Dermis microvascular lymphatic vessel endothelial cell (primary cell): ENCODE data around the gene RNF115. TPM values are rescaled to one million over a fixed set of nuclear protein-coding genes. Genes with fewer than 3 reads are reported as not detected.
"Not testable (repeated sequence)": the region's sequence is repeated elsewhere in the genome, so short reads cannot be mapped to it uniquely, and the experiment has no call there.

ENCODE experiments used
- DNase-seq, 2 donors: peaks; one replicate each; pipeline versions ENCODE4 v3.0.0 to v3.0.0-alpha.2; 2010; ENCODE audit warnings: low read depth in 2 of 2
- total RNA-seq: library from RNA; depleted of rRNA; stranded (reverse); fragments of >200 nt; gene quantifications from 2 replicates; pipeline ENCODE4 v1.2.1, GENCODE V29; 2014

Gene RNF115
- total RNA-seq, 1 donor from 2014 or later: 12.8 TPM

DNA sequence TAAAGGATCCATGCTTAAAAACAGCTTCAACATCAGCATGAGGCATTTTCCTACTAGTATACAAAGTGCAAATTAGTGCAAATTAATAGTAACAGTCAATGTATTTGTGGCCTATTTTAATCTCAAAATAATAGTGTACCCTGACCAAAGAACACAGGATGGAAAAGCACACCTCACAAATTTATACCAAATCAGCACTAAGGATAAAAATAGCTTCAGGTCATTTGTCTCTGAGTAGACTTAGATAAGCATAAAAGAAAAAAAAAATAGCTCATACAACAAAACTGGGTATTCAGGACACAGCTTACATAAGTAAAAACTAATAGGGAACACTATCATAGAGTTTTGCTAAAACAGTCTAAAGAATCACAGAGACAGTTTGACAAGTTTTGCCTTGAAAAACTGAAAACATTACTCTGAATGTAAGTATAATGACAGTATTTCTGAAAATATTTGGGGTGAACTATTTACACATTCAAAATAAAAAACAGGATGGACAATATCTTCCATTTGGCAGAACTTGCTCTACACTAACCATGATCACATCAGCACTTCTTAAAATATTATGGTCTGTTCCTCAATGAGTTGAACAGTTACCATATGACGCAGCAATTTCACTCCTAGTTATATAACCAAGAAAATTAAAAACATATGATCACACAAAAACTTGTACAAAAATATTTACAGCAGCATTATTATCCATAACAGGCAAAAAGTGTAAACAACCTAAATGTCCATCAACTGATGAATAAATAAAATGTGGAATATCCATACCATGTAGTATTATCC lies 46.3 kb downstream of the RNF115 start:
- DNase-seq: no peak

DNA sequence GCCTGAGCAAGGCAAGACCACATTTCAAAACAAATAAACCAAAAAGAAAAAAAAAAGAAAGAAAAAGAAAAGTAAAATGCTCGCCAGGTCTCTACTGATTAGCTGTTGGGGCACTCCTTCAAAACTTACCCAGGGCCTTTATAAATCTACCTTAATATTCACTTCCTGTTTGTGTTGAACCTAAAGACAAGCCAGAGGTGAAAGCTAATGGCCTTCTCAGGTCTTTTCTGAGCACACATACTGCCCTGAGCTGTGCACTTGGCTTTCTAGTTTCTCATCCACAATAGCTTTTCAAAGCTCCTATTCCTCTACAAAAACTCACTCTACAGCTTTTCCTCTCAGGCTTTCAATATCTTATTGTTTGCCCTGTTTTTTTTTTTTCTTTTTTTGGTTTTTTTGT lies 50.5 kb downstream of the RNF115 start:
- DNase-seq: no peak

DNA sequence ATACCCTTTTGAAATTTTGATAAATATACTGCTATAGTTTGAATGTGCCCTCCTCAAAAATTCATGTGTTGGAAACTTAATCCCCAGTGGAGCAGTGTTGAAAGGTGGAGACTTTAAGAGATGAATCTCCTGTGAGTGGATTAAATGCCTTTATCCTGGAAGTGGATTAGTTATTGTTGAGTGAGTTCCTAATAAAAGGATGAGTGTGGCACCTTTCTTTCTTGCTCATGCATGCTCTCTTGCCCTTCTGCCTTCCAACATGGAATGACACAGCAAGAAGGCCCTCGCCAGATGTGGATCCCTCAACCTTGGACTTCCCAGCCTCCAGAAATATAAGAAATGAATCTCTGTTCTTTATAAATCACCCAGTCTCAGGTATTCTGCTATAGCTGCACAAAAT lies 52.8 kb downstream of the RNF115 start:
- no peak for DNase-seq

- not testable (repeated sequence) for DNase-seq
Measured at GRCh38 chr1:145768004-145768403, 55.9 kb downstream of the RNF115 start.

GRCh38 chr1:145766926-145767325 lies 57.0 kb downstream of the RNF115 start:
- DNase-seq: not testable (repeated sequence)

DNA sequence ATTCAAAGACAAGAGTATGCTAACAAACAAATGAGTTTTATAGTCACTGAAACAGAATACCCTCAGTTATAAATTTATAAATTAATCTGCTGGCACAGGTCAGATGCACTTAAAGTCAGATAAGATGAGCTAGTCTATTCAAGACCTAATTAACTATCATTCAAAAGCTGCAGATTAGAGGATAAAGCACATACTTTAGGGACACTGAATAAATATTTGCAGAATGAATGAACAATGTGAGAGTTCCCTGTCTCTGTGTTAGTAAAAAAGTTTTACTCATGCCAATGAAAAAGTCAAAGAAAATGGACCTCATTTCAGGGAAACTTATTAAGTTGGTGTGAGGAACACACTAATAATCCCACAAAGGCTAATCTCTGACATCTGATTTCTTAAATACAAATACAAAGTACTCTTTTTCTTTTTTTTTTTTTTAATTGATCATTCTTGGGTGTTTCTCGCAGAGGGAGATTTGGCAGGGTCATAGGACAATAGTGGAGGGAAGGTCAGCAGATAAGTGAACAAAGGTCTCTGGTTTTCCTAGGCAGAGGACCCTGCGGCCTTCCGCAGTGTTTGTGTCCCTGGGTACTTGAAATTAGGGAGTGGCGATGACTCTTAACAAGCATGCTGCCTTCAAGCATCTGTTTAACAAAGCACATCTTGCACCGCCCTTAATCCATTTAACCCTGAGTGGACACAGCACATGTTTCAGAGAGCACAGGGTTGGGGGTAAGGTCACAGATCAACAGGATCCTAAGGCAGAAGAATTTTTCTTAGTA lies 58.1 kb downstream of the RNF115 start:
- DNase-seq: not testable (repeated sequence)

DNA sequence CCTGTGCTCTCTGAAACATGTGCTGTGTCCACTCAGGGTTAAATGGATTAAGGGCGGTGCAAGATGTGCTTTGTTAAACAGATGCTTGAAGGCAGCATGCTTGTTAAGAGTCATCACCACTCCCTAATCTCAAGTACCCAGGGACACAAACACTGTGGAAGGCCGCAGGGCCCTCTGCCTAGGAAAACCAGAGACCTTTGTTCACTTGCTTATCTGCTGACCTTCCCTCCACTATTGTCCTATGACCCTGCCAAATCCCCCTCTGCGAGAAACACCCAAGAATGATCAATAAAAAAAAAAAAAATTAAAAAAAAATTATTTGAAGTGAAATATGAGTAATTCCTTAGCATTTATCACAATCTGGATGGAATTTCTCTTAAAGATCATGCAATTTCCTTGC lies 58.8 kb downstream of the RNF115 start:
- not testable (repeated sequence) for DNase-seq

- DNase-seq: not testable (repeated sequence)
Measured at GRCh38 chr1:145764231-145764940, 59.5 kb downstream of the RNF115 start.

DNA sequence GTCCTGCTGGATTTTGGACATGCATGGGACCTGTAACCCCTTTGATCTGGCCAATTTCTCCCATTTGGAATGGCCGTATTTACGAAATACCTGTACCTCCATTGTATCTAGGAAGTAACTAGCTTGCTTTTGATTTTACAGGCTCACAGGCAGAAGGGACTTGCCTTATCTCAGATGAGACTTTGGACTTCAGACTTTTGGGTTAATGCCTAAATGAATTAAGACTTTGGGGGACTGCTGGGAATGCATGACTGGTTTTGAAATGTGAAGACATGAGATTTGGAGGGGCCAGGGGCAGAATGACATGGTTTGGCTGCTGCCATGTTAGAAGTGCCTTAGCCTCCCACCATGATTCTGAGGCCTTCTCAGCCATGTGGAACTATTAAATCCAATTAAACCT lies 61.9 kb downstream of the RNF115 start:
- not testable (repeated sequence) for DNase-seq

DNA sequence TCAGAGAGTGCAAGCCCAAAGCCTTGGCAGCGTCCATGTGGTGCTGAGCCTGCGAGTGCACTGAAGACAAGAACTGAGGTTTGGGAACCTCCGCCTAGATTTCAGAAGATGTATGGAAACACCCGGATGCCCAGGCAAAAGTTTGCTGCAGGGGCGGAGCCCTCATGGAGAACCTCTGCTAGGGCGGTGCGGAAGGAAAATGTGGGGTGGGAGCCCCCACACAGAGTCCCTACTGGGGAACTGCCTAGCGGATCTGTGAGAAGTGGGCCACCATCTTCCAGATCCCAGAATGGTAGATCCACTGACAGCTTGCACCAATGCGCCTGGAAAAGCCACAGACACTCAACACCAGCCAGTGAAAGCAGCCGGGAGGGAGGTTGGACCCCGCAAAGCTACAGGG lies 62.4 kb downstream of the RNF115 start:
- DNase-seq: not testable (repeated sequence)

- not testable (repeated sequence) for DNase-seq
Measured at GRCh38 chr1:145760395-145760949, 63.4 kb downstream of the RNF115 start.

DNA sequence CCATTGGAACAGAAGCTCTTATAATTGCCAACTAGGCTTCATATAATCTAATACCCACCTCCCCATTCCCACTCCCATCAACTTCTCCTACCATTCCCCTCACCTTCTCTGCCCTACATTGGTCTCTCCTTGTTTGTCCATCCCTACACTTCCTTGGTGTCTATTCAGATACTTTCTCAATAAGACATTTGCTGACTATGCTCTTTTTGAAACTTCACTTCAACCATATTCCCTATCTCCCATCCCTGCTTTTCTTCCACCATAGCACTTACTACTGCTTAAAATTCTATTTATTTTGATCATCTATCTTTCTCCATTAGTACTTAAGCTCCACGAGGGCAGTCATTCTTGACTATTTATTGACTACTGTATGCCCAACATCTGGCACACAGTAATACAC lies 64.2 kb downstream of the RNF115 start:
- no peak for DNase-seq

DNA sequence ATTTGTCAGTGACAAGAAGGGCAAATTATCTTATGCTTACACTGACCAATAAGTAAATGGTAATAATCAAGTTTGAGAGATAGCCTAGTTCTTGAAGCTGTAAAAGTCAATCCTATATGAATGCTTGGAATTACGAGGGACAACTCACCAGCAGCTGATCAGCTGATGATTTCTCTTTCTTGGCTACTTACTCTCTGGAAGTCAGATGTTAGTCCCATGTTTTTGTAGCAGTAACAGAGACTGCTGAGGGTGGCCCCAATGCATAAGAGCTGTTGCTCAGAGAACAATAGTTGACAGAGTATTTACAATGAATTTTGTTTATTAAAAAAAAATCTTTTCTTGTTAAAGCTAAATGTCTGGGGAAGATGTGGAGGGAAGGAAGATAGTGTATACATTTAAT lies 65.3 kb downstream of the RNF115 start:
- no peak for DNase-seq

GRCh38 chr1:145758116-145758515 lies 65.8 kb downstream of the RNF115 start:
- no peak for DNase-seq

- no peak for DNase-seq
Measured at GRCh38 chr1:145757420-145757819, 66.5 kb downstream of the RNF115 start.

DNA sequence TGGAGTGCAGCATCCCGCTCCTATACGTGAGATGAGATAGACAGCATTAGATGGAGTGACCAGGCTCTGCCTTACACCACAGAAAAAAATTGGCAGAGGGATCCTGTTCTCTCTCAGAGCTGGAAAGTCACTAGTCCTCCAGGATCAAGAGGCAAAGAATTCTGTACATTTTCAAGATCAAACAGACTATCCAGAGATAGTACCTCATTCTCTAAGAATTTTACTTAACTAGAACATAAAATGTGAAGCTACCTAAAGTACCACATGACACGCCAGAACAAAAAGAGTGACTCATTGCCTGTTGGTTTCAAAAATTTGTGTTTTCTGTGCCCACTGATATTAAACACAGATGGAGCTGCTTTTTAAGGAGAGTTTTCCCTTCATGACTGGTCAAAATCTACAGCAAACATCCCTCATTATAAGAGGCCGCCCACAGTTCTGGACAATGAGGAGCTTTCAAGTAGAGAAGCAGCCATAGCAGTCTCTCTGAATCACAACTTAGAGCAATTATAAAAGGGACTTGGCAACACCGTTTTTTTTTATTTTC lies 72.3 kb downstream of the RNF115 start:
- DNase-seq: peak; percentile 5 to 62

- no peak for DNase-seq
Measured at GRCh38 chr1:145750426-145750825, 73.5 kb downstream of the RNF115 start.

DNA sequence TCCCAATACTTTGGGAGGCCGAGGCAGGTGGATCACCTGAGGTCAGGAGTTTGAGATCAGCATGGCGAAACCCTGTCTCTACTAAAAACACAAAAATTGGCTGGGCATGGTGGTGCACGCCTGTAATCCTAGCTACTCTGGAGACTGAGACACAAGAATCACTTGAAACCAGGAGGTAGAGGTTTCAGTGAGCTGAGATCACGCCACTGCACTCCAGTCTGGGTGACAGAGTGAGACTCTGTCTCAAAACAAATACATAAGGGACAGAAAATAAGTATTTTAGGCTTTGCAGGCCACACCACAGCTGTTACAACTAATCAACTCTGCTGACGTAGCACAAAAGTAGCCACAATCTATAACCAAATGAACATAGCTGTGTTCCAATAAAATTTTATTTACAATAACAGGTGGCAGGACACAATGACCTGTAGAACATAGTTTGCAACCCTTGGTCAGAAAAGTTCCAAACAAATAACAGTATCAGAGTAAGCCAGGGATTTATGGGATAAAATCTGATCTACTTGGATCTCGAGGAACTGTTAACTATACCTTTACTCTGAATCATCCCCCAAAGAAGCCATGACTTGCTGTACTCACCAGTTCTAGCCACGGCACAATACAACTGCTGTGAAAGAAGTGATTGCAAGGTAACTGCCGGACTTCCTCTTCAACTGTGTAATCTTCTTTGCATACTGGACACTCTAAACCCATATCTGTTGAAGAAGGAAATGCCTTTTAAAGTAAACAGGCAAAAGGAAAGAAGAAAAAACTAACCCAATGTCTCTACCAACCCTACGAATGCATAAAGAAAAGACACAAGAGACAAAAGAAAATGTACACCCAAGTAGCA lies 76.3 kb downstream of the RNF115 start:
- no peak for DNase-seq

DNA sequence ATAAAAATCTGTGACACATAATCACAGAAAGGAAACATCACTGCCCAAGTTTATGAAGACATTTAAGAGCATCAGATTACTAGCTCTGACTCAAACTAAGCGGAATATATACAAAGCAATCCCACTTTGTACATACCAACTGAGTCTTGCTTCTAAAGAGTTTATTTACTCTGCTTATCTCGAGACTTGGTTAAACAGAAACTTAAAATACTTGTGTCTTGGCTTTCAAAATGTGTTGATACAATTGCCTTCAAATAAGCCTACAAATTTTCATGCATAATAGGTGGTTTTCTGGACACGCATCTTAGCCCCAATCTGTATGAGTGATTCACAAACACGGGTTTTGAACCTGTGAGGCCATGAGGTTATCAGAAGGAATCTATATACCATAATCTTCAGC lies 83.6 kb downstream of the RNF115 start:
- DNase-seq: no peak

DNA sequence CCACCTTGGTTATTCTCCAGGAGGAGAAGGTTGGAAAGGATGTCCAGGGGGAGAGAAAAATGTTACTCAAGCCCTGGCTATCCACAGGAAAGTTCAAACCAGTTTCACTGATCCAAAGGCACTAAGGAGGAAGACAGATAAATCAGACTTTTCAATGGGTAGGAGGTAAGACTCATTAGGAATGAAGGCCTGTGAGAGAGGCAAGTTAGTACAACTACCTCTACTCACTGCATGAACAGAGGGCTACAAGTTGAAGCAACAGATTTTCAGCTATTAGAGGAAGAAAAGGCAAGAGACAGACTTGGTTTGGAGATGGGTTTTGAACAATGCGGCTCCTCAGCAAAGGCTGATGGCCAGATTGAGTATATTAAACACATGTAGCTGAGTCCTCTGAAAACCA lies 87.7 kb downstream of the RNF115 start:
- DNase-seq: no peak

- no peak for DNase-seq
Measured at GRCh38 chr1:145730900-145731299, 93.0 kb downstream of the RNF115 start.
